ENCODE data around the gene FGF13.

FGF13 gene

DNA sequence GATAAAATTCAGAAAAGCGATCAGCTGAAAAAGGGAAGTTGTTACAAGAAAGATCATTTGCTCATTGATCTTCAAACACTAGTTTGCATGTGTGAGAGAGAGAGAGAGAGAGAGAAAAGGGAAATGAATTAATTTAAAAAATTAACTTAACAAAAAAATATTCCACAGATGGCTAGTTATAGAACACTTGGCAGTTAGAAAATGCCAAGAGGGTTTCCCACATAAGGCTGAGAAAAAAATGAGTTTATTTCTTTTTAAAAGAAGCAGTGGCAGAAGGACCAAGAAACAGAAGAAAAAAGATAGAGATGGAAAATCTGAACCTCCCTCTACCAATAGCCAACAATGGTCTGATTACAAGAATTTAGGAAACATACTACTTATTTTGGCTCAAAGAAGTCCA is 47.1 kb downstream of the FGF13 start:
- DNase-seq (ENCODE audit: low spot score), result no peak
- no peak for TF ChIP-seq CTCF (IDR thresholded peaks at IDR 0.05; ENCODE audit: extremely low read depth, missing control alignments)

DNA sequence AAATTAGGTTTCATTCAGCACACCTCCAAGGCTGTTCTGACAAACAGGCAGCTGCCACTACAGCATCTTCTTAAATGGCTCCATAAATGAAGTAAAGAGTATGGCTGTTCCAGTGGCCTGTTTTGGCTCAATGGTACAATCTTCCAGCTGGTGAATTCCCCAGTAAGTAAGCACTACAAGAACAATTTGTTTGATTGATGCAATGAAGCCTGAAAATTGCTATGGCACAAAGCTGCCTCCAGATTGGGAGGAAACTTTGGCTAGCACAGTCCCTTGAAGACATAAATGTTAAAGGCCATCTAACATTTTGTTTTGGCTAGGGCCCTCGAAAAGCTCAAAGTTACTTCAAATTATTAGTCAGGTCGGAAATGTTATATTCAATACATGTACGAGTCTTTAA is 47.5 kb downstream of the FGF13 start:
- DNase-seq (ENCODE audit: low spot score), result no peak
- no peak for TF ChIP-seq CTCF (IDR thresholded peaks at IDR 0.05; ENCODE audit: extremely low read depth, missing control alignments)

- no peak for TF ChIP-seq CTCF (IDR thresholded peaks at IDR 0.05; ENCODE audit: extremely low read depth, missing control alignments)
- no peak for DNase-seq (ENCODE audit: low spot score)
These were observed 60.0 kb downstream of the FGF13 start for GRCh38 chrX:138651494-138651893.

- no peak for DNase-seq (ENCODE audit: low spot score)
- TF ChIP-seq CTCF (IDR thresholded peaks at IDR 0.05; ENCODE audit: extremely low read depth, missing control alignments), result no peak
These were observed 62.9 kb downstream of the FGF13 start for GRCh38 chrX:138648568-138648967.

GRCh38 chrX:138638996-138639395 is 72.5 kb downstream of the FGF13 start:
- no peak for DNase-seq (ENCODE audit: low spot score)
- TF ChIP-seq CTCF (IDR thresholded peaks at IDR 0.05; ENCODE audit: extremely low read depth, missing control alignments), result no peak
